GM21515 (cell line): ENCODE data around the gene TRAPPC5.

ENCODE experiments used
- ATAC-seq: cut with Tn5 transposase; IDR thresholded peaks from one replicate; pipeline ENCODE4 v1.9.1; 2021; ENCODE audit not compliant: unreplicated experiment

Gene TRAPPC5

GRCh38 chr19:7730286-7731217 lies 49.9 kb downstream of the TRAPPC5 start:
- ATAC-seq: no peak

- no peak for ATAC-seq
Measured at GRCh38 chr19:7731218-7731595, 50.6 kb downstream of the TRAPPC5 start.

- ATAC-seq: no peak
Measured at GRCh38 chr19:7731615-7732014, 51.0 kb downstream of the TRAPPC5 start.

GRCh38 chr19:7732045-7732444 lies 51.4 kb downstream of the TRAPPC5 start, which contains the start of gene CLEC4G:
CLEC4G (minus strand) TSS chr19:7732110; CDS start chr19:7732102, 8 bp downstream.
- ATAC-seq: no peak

GRCh38 chr19:7733376-7733775 lies 52.7 kb downstream of the TRAPPC5 start:
- no peak for ATAC-seq

- ATAC-seq: no peak
Measured at GRCh38 chr19:7734220-7735203, 53.9 kb downstream of the TRAPPC5 start.

GRCh38 chr19:7736148-7736547 lies 55.5 kb downstream of the TRAPPC5 start:
- ATAC-seq: no peak

- ATAC-seq: no peak
Measured at GRCh38 chr19:7737215-7737614, 56.6 kb downstream of the TRAPPC5 start.
